ENCODE measurements around the gene KERA. TPM values are rescaled to one million over a fixed set of nuclear protein-coding genes. Genes with fewer than 3 reads are reported as not detected.

Gene KERA
- polyA plus RNA-seq, 3 donors = not detected

DNA sequence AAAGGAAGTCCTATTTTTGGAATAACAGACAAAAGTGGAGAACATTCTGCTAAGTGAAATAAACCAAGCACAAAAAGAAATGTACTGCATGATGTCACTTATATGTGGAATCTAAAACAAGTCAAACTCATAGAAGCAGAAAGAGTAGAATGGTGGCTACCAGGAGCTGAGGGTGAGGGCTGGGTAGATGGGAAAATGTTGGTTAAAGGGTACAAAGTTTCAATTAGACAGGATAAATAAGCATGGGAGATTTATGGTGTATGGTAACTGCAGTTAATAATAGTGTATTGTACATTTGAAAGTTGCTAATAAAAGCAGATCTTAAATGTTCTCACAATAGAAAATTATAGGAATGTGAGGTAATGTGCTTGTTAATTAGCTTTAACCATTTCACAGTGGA, 40.6 kb upstream of the KERA start:
- Mint-ChIP-seq H3K4me3 (no peak overlapping the region), H3K9me3 (peaks cover 0 to 6% (median 2%) of the 10 kb centered on the region in 7 donors), H3K27ac (no peak overlapping the region), H3K27me3 (ENCODE audit: low read depth in 3 of 3) (no peaks in the 10 kb centered on the region), H3K36me3 (no peaks in the 10 kb centered on the region), H3K4me1 (peaks cover 5% of the 10 kb centered on the region)
- no peaks in the 10 kb centered on the region for H3K27me3 ChIP-seq (ENCODE audit: control insufficient read depth in 2 of 2, insufficient read depth in 2 of 2, low read length in 2 of 2)
- no peak overlapping the region for H3K27ac ChIP-seq (ENCODE audit: low read depth in 1 of 2, low read length in 2 of 2)
- H3K9me3 ChIP-seq (replicated peaks in 1 of 2; ENCODE audit: control insufficient read depth in 1 of 2, insufficient read depth in 1 of 2, low read length in 2 of 2) = no peaks in the 10 kb centered on the region
- no peaks in the 10 kb centered on the region for H3K36me3 ChIP-seq (replicated peaks in 1 of 2; ENCODE audit: control insufficient read depth in 1 of 2, insufficient read depth in 2 of 2, low read length in 2 of 2)
- intact Hi-C loops (cut with micrococcal nuclease) = no loop called here
- TF ChIP-seq, protein P1, sequence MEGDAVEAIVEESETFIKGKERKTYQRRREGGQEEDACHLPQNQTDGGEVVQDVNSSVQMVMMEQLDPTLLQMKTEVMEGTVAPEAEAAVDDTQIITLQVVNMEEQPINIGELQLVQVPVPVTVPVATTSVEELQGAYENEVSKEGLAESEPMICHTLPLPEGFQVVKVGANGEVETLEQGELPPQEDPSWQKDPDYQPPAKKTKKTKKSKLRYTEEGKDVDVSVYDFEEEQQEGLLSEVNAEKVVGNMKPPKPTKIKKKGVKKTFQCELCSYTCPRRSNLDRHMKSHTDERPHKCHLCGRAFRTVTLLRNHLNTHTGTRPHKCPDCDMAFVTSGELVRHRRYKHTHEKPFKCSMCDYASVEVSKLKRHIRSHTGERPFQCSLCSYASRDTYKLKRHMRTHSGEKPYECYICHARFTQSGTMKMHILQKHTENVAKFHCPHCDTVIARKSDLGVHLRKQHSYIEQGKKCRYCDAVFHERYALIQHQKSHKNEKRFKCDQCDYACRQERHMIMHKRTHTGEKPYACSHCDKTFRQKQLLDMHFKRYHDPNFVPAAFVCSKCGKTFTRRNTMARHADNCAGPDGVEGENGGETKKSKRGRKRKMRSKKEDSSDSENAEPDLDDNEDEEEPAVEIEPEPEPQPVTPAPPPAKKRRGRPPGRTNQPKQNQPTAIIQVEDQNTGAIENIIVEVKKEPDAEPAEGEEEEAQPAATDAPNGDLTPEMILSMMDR (IDR thresholded peaks at IDR 0.05) = no peak
- no peaks in the 10 kb centered on the region for H3K4me1 ChIP-seq (ENCODE audit: control insufficient read depth in 1 of 2, insufficient read depth in 2 of 2, low read length in 2 of 2)
- DNase-seq = no peak
- H4K20me1 ChIP-seq (ENCODE audit: insufficient read depth, low read length) = no peaks in the 10 kb centered on the region
- H3K79me2 ChIP-seq (ENCODE audit: insufficient read depth, low read length) = no peaks in the 10 kb centered on the region
- H2AFZ ChIP-seq (ENCODE audit: insufficient read depth, low read depth, low read length, poor library complexity, severe bottlenecking) = no peak overlapping the region
- no peak overlapping the region for H3K4me3 ChIP-seq (replicated peaks in 1 of 3; ENCODE audit: low read depth in 2 of 3, low read length in 3 of 3)
- no peak overlapping the region for H3K4me2 ChIP-seq (replicated peaks; ENCODE audit: extremely low read depth, low read length, poor library complexity, severe bottlenecking)
- H3K9ac ChIP-seq (ENCODE audit: insufficient read depth, low read length, poor library complexity, severe bottlenecking) = no peak overlapping the region

DNA sequence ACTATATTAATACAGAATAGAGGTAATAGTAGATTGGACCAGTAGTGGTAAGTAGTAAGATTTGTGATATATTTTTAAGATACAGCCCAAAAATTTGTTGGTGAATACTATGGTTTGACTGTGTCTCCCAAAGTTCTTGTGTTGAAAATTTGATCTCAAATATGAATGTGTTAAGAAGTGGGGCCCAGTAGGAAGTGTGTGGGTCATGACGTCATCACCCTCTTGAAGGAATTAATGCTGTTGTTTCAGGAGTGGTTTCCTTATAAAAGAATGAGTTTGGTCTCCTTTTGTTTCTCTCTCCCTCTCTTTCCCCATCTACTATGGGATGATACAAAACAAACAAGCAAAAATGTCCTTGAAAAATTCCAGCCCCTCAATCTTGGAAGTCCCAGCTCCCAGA, 37.1 kb upstream of the KERA start:
- Mint-ChIP-seq H3K4me3 (no peak overlapping the region), H3K9me3 (peaks cover 6 to 13% (median 10%) of the 10 kb centered on the region in 7 donors), H3K27me3 (ENCODE audit: low read depth in 3 of 3) (no peaks in the 10 kb centered on the region), H3K4me1 (peaks cover 2% of the 10 kb centered on the region), H3K36me3 (no peaks in the 10 kb centered on the region), H3K27ac (no peak overlapping the region)
- H3K36me3 ChIP-seq (replicated peaks in 1 of 2; ENCODE audit: control insufficient read depth in 1 of 2, insufficient read depth in 2 of 2, low read length in 2 of 2) = no peaks in the 10 kb centered on the region
- TF ChIP-seq, protein P1 (IDR thresholded peaks at IDR 0.05) = no peak
- H3K4me2 ChIP-seq (replicated peaks; ENCODE audit: extremely low read depth, low read length, poor library complexity, severe bottlenecking) = no peak overlapping the region
- intact Hi-C loops (cut with micrococcal nuclease) = no loop called here
- no peak overlapping the region for H3K9ac ChIP-seq (ENCODE audit: insufficient read depth, low read length, poor library complexity, severe bottlenecking)
- no peak overlapping the region for H3K27ac ChIP-seq (ENCODE audit: low read depth in 1 of 2, low read length in 2 of 2)
- whole genome bisulfite sequencing (ENCODE audit: insufficient coverage) = no CpG with 5 or more reads among the region's 1 CpG
- peaks cover 0 to 9% of the 10 kb centered on the region in 2 donors for H3K9me3 ChIP-seq (replicated peaks in 1 of 2; ENCODE audit: control insufficient read depth in 1 of 2, insufficient read depth in 1 of 2, low read length in 2 of 2)
- no peaks in the 10 kb centered on the region for H3K79me2 ChIP-seq (ENCODE audit: insufficient read depth, low read length)
- no peak overlapping the region for H3K4me3 ChIP-seq (replicated peaks in 1 of 3; ENCODE audit: low read depth in 2 of 3, low read length in 3 of 3)
- H4K20me1 ChIP-seq (ENCODE audit: insufficient read depth, low read length) = no peaks in the 10 kb centered on the region
- no peaks in the 10 kb centered on the region for H3K27me3 ChIP-seq (ENCODE audit: control insufficient read depth in 2 of 2, insufficient read depth in 2 of 2, low read length in 2 of 2)
- H3K4me1 ChIP-seq (ENCODE audit: control insufficient read depth in 1 of 2, insufficient read depth in 2 of 2, low read length in 2 of 2) = no peaks in the 10 kb centered on the region
- H2AFZ ChIP-seq (ENCODE audit: insufficient read depth, low read depth, low read length, poor library complexity, severe bottlenecking) = no peak overlapping the region
- no peak for DNase-seq
